OCI-LY7 (cell line): Measurements from ENCODE around the gene CHN2. TPM values are rescaled to one million over a fixed set of nuclear protein-coding genes. Genes with fewer than 3 reads are reported as not detected.

ENCODE experiments used
- BruUV-seq: library from RNA; stranded (reverse); fragments of 400-500 nt; replicated peaks from 2 replicates; lab custom pipeline; 2021; lab: Mats Ljungman, UMichigan
- CTCF ChIA-PET: fragments of 300-600 bp; sonication (Branson Sonifier 250); formaldehyde crosslinking; loops from one replicate; lab custom pipeline; 2022; ENCODE audit warnings: antibody characterized with exemption; ENCODE audit not compliant: unreplicated experiment; lab: Charles Lee
- POLR2A ChIA-PET: fragments of 300-600 bp; sonication (Branson Sonifier 250); formaldehyde crosslinking; loops from one replicate; lab custom pipeline; 2022; ENCODE audit warnings: antibody characterized with exemption; lab: Charles Lee
- DNase-seq: peaks from one replicate; pipeline ENCODE4 v3.0.0-alpha.2; 2015; ENCODE audit warnings: low spot score
- H2AFZ ChIP-seq: fragments of 200-600 bp; sonication (generic), shearing (Covaris generic); 2 replicates; pipeline ENCODE4 v1.6.1; 2014; ENCODE audit warnings: mild to moderate bottlenecking, antibody characterized with exemption, low read length, moderate library complexity
- H3K27ac ChIP-seq: fragments of 200-600 bp; sonication (generic); 2 replicates; pipeline ENCODE4 v1.5.1; 2014; ENCODE audit warnings: mixed run types, low read depth, mild to moderate bottlenecking, moderate library complexity, low read length, inconsistent platforms; ENCODE audit not compliant: poor library complexity, severe bottlenecking
- H3K36me3 ChIP-seq: fragments of 200-600 bp; sonication (generic); 2 replicates; pipeline ENCODE4 v1.6.1; 2014; ENCODE audit warnings: mild to moderate bottlenecking, antibody characterized with exemption, low read length, moderate library complexity, mixed read lengths; ENCODE audit not compliant: insufficient read depth
- H3K4me1 ChIP-seq: fragments of 200-600 bp; sonication (generic); 2 replicates; pipeline ENCODE4 v1.5.1; 2014; ENCODE audit warnings: mild to moderate bottlenecking, low read length; ENCODE audit not compliant: insufficient read depth, poor library complexity, severe bottlenecking
- H3K4me2 ChIP-seq: fragments of 200-600 bp; sonication (generic); 2 replicates; pipeline ENCODE4 v1.6.1; 2014; ENCODE audit warnings: mild to moderate bottlenecking, low read length
- H3K4me3 ChIP-seq: fragments of 200-600 bp; sonication (generic); 2 replicates; pipeline ENCODE4 v1.5.1; 2014; ENCODE audit warnings: mild to moderate bottlenecking, low read depth, low read length; ENCODE audit not compliant: poor library complexity, severe bottlenecking
- H3K79me2 ChIP-seq: fragments of 200-600 bp; sonication (generic); 2 replicates; pipeline ENCODE4 v1.6.1; 2016; ENCODE audit warnings: low read depth, mild to moderate bottlenecking, low read length, moderate library complexity, mixed read lengths; ENCODE audit not compliant: insufficient read depth
- H3K9me2 ChIP-seq: fragments of 200-600 bp; sonication (generic); 2 replicates; pipeline ENCODE4 v1.6.1; 2016; ENCODE audit warnings: mild to moderate bottlenecking, low read length, mixed read lengths; ENCODE audit not compliant: insufficient read depth
- H3K9me3 ChIP-seq: fragments of 200-600 bp; sonication (generic); 2 replicates; pipeline ENCODE4 v1.6.1; 2014; ENCODE audit warnings: mild to moderate bottlenecking, mixed run types, low read length, mixed read lengths
- H4K20me1 ChIP-seq: fragments of 200-600 bp; sonication (generic); 2 replicates; pipeline ENCODE4 v1.6.1; 2014; ENCODE audit warnings: mild to moderate bottlenecking, antibody characterized with exemption, low read length, moderate library complexity, mixed read lengths; ENCODE audit not compliant: insufficient read depth
- CTCF ChIP-seq: fragments of 200-600 bp; sonication (generic); conservative IDR thresholded peaks from 2 replicates; pipeline ENCODE4 v1.5.1; 2014; ENCODE audit warnings: mild to moderate bottlenecking, antibody characterized with exemption, low read length, moderate library complexity, mixed read lengths
- EZH2phosphoT487 ChIP-seq: fragments of 200-600 bp; sonication (generic); IDR thresholded peaks from 2 replicates; pipeline ENCODE4 v1.6.1; 2018; ENCODE audit warnings: low read depth, borderline replicate concordance, mild to moderate bottlenecking, mixed run types, antibody characterized with exemption, low read length, moderate library complexity, mixed read lengths
- intact Hi-C: fragments of 100-400 bp; cut with micrococcal nuclease; formaldehyde crosslinking; loops from one replicate; pipeline ENCODE4 v1.10.0; 2022; ENCODE audit not compliant: unreplicated experiment
- total RNA-seq, 2 experiments: library from RNA; depleted of rRNA in 1 of 2; stranded (reverse); fragments of >200 nt in 1 of 2; shearing (Covaris generic) in 1 of 2; gene quantifications; 2 replicates each; pipeline ENCODE4 v1.2.3, GENCODE V29; 2014 to 2022

Gene CHN2
- total RNA-seq, 2 experiments from 2014 or later = not detected

DNA sequence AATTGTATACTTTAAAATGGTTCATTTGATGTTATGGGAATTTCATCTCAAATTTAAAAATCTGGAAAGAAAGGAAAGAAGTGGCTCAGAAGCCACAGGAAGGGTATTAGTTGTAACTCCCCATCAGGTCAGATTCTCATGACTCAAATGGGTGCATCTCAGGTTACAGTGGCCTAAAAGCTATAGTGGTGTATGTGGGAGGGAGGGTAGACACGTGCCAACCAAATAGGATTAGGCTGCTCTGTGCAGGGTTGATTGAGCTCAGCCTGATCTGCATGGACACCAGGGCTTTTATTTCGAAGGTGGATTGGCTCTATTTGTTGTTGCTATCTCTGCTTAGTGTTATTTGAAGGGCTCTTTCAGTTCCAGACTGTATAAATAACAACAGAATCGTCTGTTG lies 247.6 kb downstream of the CHN2 start:
- H2AFZ ChIP-seq = no peak overlapping the region
- H4K20me1 ChIP-seq = no peaks in the 10 kb centered on the region
- H3K9me3 ChIP-seq = no peaks in the 10 kb centered on the region
- ChIA-PET CTCF (interaction anchor here (0.5 kb wide), 1 partner anchor 623 kb away, joined by 3 read pairs; no protein-coding TSS in a partner anchor), POLR2A (no interaction called here)
- H3K9me2 ChIP-seq = no peaks in the 10 kb centered on the region
- H3K4me3 ChIP-seq = no peak overlapping the region
- no peak overlapping the region for H3K27ac ChIP-seq
- H3K36me3 ChIP-seq = no peaks in the 10 kb centered on the region
- H3K79me2 ChIP-seq = no peaks in the 10 kb centered on the region
- no peak overlapping the region for H3K4me2 ChIP-seq
- intact Hi-C loops = no loop called here
- no peak for TF ChIP-seq EZH2phosphoT487
- no peak for TF ChIP-seq CTCF
- H3K4me1 ChIP-seq = no peaks in the 10 kb centered on the region
- no TSS peak for BruUV-seq
- DNase-seq = no peak

DNA sequence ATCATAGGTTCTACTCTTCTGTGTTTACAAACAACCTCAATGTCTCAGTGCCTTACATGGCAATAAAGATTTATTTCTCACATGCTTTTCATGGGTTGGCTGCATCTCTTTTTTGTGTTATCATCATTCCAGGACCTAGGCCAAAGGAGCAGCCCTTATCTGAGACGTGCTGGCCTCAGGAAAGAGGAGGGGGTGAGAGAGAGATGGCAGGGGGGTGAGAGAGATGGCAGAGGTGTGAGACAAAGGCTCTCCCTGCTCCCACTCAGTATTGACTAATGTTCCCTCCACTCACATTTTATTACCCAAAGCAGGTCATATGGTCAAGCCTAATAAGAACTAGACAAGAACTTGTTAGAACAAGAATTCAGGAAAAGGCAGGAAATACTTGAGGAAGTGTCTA lies 249.0 kb downstream of the CHN2 start:
- no peak overlapping the region for H3K4me3 ChIP-seq
- intact Hi-C loops = no loop called here
- no TSS peak for BruUV-seq
- no peaks in the 10 kb centered on the region for H3K4me1 ChIP-seq
- no peaks in the 10 kb centered on the region for H3K9me3 ChIP-seq
- ChIA-PET CTCF (no interaction called here), POLR2A (no interaction called here)
- H3K79me2 ChIP-seq = no peaks in the 10 kb centered on the region
- H3K9me2 ChIP-seq = no peaks in the 10 kb centered on the region
- no peaks in the 10 kb centered on the region for H3K36me3 ChIP-seq
- no peaks in the 10 kb centered on the region for H4K20me1 ChIP-seq
- no peak overlapping the region for H3K27ac ChIP-seq
- no peak overlapping the region for H2AFZ ChIP-seq
- no peak overlapping the region for H3K4me2 ChIP-seq
- DNase-seq = no peak
- TF ChIP-seq CTCF (no peak), EZH2phosphoT487 (no peak)

- Histone ChIP-seq H3K9me2 (no peaks in the 10 kb centered on the region), H3K36me3 (no peaks in the 10 kb centered on the region), H4K20me1 (no peaks in the 10 kb centered on the region), H3K4me2 (no peak overlapping the region), H3K79me2 (no peaks in the 10 kb centered on the region), H2AFZ (no peak overlapping the region), H3K27ac (no peak overlapping the region), H3K4me1 (no peaks in the 10 kb centered on the region), H3K4me3 (no peak overlapping the region), H3K9me3 (no peaks in the 10 kb centered on the region)
- POLR2A ChIA-PET = no interaction called here
- intact Hi-C loops = no loop called here
- CTCF ChIA-PET = no interaction called here
- TF ChIP-seq CTCF (no peak), EZH2phosphoT487 (no peak)
- no TSS peak for BruUV-seq
- no peak for DNase-seq
Measured at GRCh38 chr7:29444267-29444666, 249.7 kb downstream of the CHN2 start.
